Heart right ventricle (tissue), 16 donors: Measurements from ENCODE around the gene CPT1C. TPM values are rescaled to one million over a fixed set of nuclear protein-coding genes. Genes with fewer than 3 reads are reported as not detected.

Experiments
- ATAC-seq, 8 donors: fragments of 200-7000 bp; cut with Tn5 transposase; one replicate each; pipeline ENCODE4 v1.9.1; 2020; ENCODE audit warnings: mild to moderate bottlenecking in 8 of 8, moderate library complexity in 8 of 8, moderate number of reproducible peaks in 1 of 8
- DNase-seq, 2 donors: peaks; one replicate each; pipeline ENCODE4 v3.0.0-alpha.2; 2020
- H3K27ac ChIP-seq, 10 donors: fragments of 200-600 bp; sonication (generic) in 2 of 10; one replicate each; pipeline versions ENCODE4 v1.5.0 to v1.8.0; 2020 to 2022; ENCODE audit warnings: mild to moderate bottlenecking in 3 of 10
- H3K27me3 ChIP-seq, 7 donors: fragments of 200-600 bp; one replicate each; pipeline ENCODE4 v1.8.0; 2021 to 2022; ENCODE audit warnings: mild to moderate bottlenecking in 2 of 7
- H3K36me3 ChIP-seq, 9 donors: fragments of 200-600 bp; sonication (generic) in 1 of 9; one replicate each; pipeline versions ENCODE4 v1.5.0 to v1.8.0; 2020 to 2022; ENCODE audit warnings: mild to moderate bottlenecking in 2 of 9
- H3K4me1 ChIP-seq, 9 donors: fragments of 200-600 bp; sonication (generic) in 1 of 9; one replicate each; pipeline versions ENCODE4 v1.5.0 to v1.8.0; 2020 to 2022; ENCODE audit warnings: mild to moderate bottlenecking in 4 of 9
- H3K4me3 ChIP-seq, 10 donors: fragments of 200-600 bp; sonication (generic) in 2 of 10; one replicate each; pipeline versions ENCODE4 v1.5.0 to v1.8.0; 2020 to 2022; ENCODE audit warnings: mild to moderate bottlenecking in 7 of 10, moderate library complexity in 2 of 10
- H3K9me3 ChIP-seq, 11 donors: fragments of 200-600 bp in 10 of 11; sonication (generic) in 2 of 11; one replicate each; pipeline versions ENCODE4 v1.5.0 to v1.8.0; 2013 to 2022; ENCODE audit warnings: mild to moderate bottlenecking in 2 of 11, control low read depth in 1 of 11, moderate library complexity in 1 of 11
- WGBS, 2 donors: extraction: QIAGEN DNeasy Blood & Tissue Kit; methylation state at CpG; one replicate each; pipeline ENCODE4 v1.1.7; 2013; ENCODE audit warnings: inconsistent platforms in 1 of 2; 5-methylcytosine and 5-hydroxymethylcytosine counted together
- intact Hi-C, 10 donors: fragments of 100-400 bp; cut with DNase I; formaldehyde crosslinking; loops; one replicate each; pipeline versions ENCODE4 v1.11.1 to v1.14.2; 2022
- polyA plus RNA-seq, 2 donors: library from polyadenylated mRNA; stranded (reverse); fragments of 200-250 nt; gene quantifications; one replicate each; pipeline ENCODE4 v1.2.3, GENCODE V29; 2013
- total RNA-seq, 10 donors: library from RNA; stranded (reverse); fragmentation: NEBNext Ultra II Directional in 3 of 10; extraction: Animal tissue kit (Norgen Biotek cat#: 25700) in 3 of 10; gene quantifications; one replicate each; pipeline versions ENCODE4 v1.2.1 to v1.2.4, GENCODE V29; 2021 to 2023
- TF ChIP-seq, protein P1 (sequence below), 9 donors: fragments of 200-600 bp; sonication (generic) in 2 of 9; IDR thresholded peaks; one replicate each; pipeline versions ENCODE4 v1.5.0 to v1.8.0; 2021 to 2022; ENCODE audit warnings: antibody characterized with exemption in 9 of 9, mild to moderate bottlenecking in 5 of 9, moderate library complexity in 1 of 9
- donor health status: Arrhythmogenic right ventricular cardiomyopathy.
- donor health status: ischemic (EF 13 %, LVEDD 7.1; RV severe dilation, severe dysfunction).
- donor health status: healthy with polysubstance abuse.
- donor health status: DM: no; HTN: yes; CAD: no.
- donor health status: DM: no; HTN: no; CAD: no.
- donor health status: ischemic (EF 25% LVEDD 6.9; RV normal size, moderate dysfunction).
- donor health status: ischemic (EF 25% LVEDD 5.7; RV mildly dilated, moderate dysfunction).
- donor health status: healthy.
- donor health status: DM: yes; HTN: yes; CAD: no.
- donor health status: Ischemic cardiomyopathy.
- donor health status: ischemic (EF 35%, LVEDD 5.7; RV mildly dilated, moderate dysfunction).
- donor health status: nonischemic (EF 11% LVEDD 7.7; RV severe dilation, severe dysfunction).
- donor health status: DM: yes; HTN: yes; CAD: no.
- donor health status: PGD.
- donor health status: ischemic (EF 29% LVEDD 5.4; RV normal size, mild dysfunction).
- donor health status: nonischemic (EF 23%, LVEDD 6.1; RV moderate dilation, normal function).

CPT1C gene
- total and polyA plus RNA-seq, 12 donors = 1.4 to 10.7 (median 2.3) TPM

DNA sequence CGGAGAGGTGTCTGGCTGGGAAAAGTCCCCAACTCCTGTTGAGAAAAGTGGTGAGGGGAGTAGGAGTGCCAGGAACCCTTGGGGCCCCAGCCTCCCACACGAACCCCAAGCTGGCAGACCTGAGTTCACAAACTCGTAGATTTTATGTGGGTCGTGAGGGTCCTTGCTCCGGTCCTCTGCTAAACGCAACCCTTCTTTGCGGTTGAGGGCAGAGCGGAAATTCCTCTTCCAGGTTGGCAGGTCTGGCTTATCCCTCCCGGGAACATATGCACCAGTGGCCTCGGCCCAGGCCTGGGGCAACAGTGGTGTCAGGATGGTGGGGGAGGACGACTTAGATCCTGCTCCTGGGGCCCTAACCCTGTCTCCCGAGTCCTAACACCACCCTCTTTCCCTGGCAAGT is 27.7 kb upstream of the CPT1C start:
- 89 to 93% methylated on average over 12 of the region's 12 CpGs for WGBS, 2 donors
- H3K27ac ChIP-seq = peak overlapping the region in 1 of 10 donors; percentile 92
- peaks cover 0 to 53% (median 19%) of the 10 kb centered on the region in 9 donors for H3K36me3 ChIP-seq

DNA sequence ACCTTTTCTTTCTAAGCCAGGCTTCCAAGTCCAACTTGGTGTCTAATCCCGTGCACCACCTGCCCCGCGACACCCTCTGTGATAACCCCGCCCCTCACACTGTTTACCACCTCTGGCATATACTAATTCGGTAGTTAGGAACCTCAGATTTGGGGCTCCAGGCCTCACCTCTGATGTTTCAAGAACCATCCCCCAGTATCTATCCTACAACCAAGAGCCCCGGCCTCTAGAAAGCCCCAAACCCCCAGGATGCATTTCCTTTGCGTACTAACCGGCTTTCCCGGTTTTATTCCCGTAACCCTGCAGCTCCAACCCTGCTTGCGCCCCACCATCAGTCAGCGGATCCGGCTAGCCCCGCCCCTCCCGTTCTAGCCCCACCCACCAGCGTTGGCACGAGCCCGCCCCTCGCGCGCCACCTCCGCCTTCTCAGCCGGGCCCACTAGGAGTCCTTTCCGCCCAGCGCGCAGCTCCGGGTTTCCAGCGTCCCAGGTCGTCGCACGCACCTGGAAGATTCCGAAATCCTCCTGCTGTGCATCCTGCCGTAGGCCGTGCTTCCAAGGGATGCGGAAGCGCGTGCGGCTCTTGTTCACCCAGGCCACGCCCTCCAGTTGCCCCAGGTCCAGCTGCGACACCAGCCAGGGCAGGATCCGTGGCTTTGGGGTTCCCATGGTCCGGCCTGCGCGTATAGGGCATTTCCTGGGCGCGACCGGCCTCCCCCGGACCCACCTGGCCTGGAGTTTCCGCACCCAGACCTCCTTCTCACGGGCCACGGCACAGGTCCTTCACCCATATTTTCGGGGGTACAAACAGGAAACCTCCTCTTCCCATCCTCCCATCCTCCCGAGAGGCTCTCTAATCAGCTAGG is 26.5 kb upstream of the CPT1C start:
- Histone ChIP-seq H3K27me3 (no peaks in the 10 kb centered on the region), H3K4me3 (peak overlapping the region; percentile 50 to 94 (median 78)), H3K4me1 (peaks cover 10 to 31% (median 19%) of the 10 kb centered on the region in 9 donors), H3K27ac (peak overlapping the region; percentile 11 to 92 (median 89)), H3K9me3 (no peaks in the 10 kb centered on the region), H3K36me3 (peaks cover 0 to 49% (median 8%) of the 10 kb centered on the region in 9 donors)
- DNase-seq (peak; percentile 88 to 91), ATAC-seq (peak; percentile 78 to 88 (median 84))
- WGBS, 2 donors = 1% methylated on average over 53 of the region's 53 CpGs
- intact Hi-C loops = loop anchor here in 4 of 10 donors (1.0 to 5.0 kb wide), 3 partner anchors 72 to 82 kb away; partner anchors contain the start of genes PRR12 (in 2 of the 4), NOSIP (in 1 of the 4) and PRRG2 (in 1 of the 4)
- TF ChIP-seq, protein P1, sequence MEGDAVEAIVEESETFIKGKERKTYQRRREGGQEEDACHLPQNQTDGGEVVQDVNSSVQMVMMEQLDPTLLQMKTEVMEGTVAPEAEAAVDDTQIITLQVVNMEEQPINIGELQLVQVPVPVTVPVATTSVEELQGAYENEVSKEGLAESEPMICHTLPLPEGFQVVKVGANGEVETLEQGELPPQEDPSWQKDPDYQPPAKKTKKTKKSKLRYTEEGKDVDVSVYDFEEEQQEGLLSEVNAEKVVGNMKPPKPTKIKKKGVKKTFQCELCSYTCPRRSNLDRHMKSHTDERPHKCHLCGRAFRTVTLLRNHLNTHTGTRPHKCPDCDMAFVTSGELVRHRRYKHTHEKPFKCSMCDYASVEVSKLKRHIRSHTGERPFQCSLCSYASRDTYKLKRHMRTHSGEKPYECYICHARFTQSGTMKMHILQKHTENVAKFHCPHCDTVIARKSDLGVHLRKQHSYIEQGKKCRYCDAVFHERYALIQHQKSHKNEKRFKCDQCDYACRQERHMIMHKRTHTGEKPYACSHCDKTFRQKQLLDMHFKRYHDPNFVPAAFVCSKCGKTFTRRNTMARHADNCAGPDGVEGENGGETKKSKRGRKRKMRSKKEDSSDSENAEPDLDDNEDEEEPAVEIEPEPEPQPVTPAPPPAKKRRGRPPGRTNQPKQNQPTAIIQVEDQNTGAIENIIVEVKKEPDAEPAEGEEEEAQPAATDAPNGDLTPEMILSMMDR (IDR thresholded peaks at IDR 0.05) = peak in 4 of 9 donors; percentile 19 to 37 (median 34)

More for the DNA sequence above, 27.7 kb upstream of the CPT1C start:
- Histone ChIP-seq H3K4me1 (peaks cover 10 to 31% (median 19%) of the 10 kb centered on the region in 9 donors), H3K27me3 (no peaks in the 10 kb centered on the region), H3K9me3 (no peaks in the 10 kb centered on the region), H3K4me3 (peak overlapping the region in 1 of 10 donors; percentile 85)
- intact Hi-C loops = no loop called here
- ATAC-seq (no peak), DNase-seq (no peak)
- TF ChIP-seq, protein P1 (IDR thresholded peaks at IDR 0.05) = no peak

DNA sequence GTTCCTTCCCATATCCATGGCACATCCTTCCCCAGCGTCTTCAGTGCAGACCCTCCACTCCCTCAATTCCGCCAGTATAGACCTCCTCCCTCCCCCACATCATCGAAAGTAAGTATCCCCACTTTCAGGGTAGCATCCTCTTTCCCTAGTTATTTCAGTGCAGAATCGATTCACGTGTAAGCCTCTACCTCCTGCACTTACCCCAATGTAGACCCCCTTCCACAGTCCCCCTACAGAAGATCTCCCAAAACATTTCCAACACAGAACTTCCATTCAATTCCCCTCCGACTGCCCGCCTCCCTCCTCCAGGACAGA is 25.9 kb upstream of the CPT1C start:
- H3K27me3 ChIP-seq = no peaks in the 10 kb centered on the region
- peaks cover 10 to 31% (median 19%) of the 10 kb centered on the region in 9 donors for H3K4me1 ChIP-seq
- ATAC-seq = peak in 6 of 8 donors; percentile 0 to 3 (median 0)
- no peaks in the 10 kb centered on the region for H3K9me3 ChIP-seq
- TF ChIP-seq, protein P1 (IDR thresholded peaks at IDR 0.05) = no peak
- peaks cover 0 to 46% (median 8%) of the 10 kb centered on the region in 9 donors for H3K36me3 ChIP-seq
- no peak for DNase-seq
- H3K4me3 ChIP-seq = peak overlapping the region; percentile 50 to 94 (median 78)
- peak overlapping the region; percentile 55 to 92 (median 89) for H3K27ac ChIP-seq
- intact Hi-C loops = loop anchor here in 4 of 10 donors (1.0 to 5.0 kb wide), 3 partner anchors 73 to 83 kb away; partner anchors contain the start of genes PRR12 (in 2 of the 4), NOSIP (in 1 of the 4) and PRRG2 (in 1 of the 4)
- WGBS, 2 donors = 0 to 1% methylated on average over 7 of the region's 7 CpGs

DNA sequence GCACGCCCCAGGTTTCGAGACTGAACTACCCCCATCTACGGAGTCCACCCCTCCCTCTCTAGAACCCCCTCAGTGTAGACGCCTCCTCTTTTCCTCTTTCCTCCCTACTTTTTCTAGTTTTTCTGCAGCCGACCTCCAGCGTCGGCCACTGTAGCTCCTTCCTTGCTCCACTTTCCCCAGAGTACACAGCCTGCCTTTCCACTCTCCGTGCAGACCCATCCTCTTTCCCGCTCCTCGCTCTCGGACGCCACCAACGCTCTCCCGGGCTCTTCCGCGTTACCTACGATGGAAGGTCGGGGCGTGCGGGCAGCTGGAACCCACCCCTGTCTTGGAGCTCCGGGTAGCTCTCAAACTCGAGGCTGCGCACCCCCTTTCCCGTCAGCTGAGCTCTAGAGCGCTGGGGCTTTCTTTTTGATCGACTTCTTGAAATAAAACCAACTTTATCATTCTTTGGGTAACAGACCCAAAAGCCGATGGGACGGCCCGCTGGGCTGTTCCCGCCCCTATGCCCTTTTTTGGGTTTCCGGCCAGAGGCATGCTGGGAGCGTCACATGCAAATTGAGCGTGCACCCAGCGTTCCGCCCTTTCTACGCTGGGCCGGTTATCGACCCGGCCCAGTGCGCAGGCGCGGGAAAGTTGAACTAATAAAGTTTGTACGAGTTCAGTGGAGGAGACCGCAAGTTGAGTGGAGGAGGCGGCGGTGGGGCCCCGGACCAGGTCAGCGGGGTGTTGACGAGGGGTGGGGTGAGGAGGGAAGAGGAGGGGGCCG is 25.4 kb upstream of the CPT1C start, which contains the start of the genes BCL2L12 and IRF3:
BCL2L12 (plus strand) TSS at position 583 of the 769 bp plus-strand sequence. CDS start 760 bp downstream, outside the sequence.
IRF3 (minus strand) TSS at position 507 of the 769 bp plus-strand sequence. CDS start 1,019 bp downstream, outside the sequence.
- intact Hi-C loops = loop anchor here in 4 of 10 donors (1.0 to 5.0 kb wide), 3 partner anchors 73 to 83 kb away; partner anchors contain the start of genes PRR12 (in 2 of the 4), NOSIP (in 1 of the 4) and PRRG2 (in 1 of the 4)
- H3K27ac ChIP-seq = peak within 1 kb of the TSS; percentile 55 to 92 (median 89)
- H3K27me3 ChIP-seq = no peaks in the 10 kb centered on the region
- peak within 1 kb of the TSS; percentile 50 to 94 (median 78) for H3K4me3 ChIP-seq
- H3K4me1 ChIP-seq = peaks cover 10 to 31% (median 19%) of the 10 kb centered on the region in 9 donors
- DNase-seq = peak; percentile 97 to 98
- ATAC-seq = peak; percentile 88 to 97 (median 94)
- no peaks in the 10 kb centered on the region for H3K9me3 ChIP-seq
- H3K36me3 ChIP-seq = peaks cover 0 to 46% (median 8%) of the 10 kb centered on the region in 9 donors
- WGBS, 2 donors = 0% methylated on average over 50 of the region's 50 CpGs
- TF ChIP-seq, protein P1 (IDR thresholded peaks at IDR 0.05) = no peak
